ENCODE data around the gene RNF11.
A peak's percentile ranks its signal among the peaks of the same experiment; 100 is the strongest.

Gene RNF11

DNA sequence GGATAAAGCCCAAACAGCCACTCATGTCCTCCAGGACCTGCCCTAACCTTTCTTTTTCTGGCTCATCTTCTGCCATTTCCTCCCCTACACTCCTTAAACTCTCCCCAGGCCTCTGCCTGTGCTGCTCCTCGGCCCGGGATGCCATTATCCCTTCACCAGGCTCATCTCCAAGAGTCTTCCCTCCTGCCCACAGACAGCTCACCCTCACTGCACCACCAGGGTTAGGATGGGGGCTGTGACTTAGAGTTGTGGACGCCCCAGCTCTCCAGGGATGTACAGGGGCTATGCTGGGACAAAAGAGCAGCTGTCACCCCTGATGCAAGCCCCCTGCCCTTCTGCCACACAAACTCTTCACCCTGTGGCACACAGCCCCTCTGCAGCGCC is 62.2 kb downstream of the RNF11 start:
- no peak for DNase-seq

DNA sequence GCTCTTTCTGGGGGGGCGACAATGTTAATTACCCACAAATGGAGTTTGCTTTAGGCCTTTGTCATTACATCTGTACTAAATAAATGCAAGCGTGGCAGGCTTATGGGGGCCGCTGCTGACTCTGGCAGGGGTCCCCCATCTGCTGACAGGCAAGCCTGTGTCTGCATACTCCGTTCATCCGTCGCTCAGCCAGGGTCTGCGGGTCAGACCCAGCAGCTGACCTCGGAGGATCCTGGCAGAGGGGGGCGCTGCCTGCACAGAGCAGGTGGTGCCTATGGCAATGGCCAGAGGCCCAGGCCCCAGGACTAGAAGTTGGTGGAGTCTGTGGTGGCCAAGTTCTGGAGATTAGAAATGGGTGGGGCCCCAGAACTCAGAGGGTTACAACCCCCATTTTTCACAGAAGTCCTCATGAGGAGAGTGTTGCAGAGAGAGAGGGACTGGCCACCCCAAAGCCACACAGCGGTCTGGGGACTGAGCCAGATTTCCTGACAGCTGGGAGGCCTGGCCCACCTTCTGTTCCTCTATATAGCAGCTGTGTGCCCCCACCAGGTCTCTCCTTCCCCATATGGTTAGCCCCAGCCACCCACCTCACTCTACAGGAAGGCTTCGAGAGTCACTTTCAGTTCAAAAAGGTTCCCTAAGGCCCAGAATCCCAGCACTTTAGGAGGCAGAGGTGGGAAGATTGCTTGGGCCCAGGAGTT is 63.3 kb downstream of the RNF11 start:
- DNase-seq: no peak

DNA sequence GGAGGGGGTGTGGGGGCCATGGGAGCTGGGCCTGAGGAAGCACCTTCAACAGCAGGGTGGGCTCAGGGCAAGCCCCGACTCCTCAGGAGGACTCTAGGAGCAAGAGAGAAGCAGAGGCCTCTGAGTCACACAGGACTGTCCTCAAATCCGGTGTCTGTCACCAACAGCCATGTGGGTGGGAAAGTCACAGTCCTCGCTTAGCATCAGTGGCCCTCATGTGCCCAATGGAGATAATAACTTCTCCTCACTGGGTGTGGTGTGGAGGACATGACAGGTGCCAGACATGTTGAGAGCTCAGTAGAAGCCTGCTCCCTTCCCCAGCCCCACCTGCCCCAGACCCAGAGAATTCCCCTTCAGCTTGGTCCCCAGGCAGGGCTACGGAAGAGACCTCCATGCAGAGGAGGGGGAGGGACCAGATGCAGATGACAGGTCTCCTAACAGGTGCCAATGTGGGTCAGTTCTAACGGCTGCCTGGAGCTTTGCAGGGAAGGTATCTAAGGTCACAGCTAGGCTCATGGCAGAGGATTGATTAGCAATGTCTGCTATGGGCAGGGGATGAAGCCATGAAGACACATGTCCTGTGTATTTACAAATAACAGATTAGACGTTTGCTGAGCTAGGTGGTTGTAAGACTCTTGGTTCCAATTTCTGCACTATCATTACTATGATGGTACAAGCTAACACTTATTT is 64.1 kb downstream of the RNF11 start:
- no peak for DNase-seq

DNA sequence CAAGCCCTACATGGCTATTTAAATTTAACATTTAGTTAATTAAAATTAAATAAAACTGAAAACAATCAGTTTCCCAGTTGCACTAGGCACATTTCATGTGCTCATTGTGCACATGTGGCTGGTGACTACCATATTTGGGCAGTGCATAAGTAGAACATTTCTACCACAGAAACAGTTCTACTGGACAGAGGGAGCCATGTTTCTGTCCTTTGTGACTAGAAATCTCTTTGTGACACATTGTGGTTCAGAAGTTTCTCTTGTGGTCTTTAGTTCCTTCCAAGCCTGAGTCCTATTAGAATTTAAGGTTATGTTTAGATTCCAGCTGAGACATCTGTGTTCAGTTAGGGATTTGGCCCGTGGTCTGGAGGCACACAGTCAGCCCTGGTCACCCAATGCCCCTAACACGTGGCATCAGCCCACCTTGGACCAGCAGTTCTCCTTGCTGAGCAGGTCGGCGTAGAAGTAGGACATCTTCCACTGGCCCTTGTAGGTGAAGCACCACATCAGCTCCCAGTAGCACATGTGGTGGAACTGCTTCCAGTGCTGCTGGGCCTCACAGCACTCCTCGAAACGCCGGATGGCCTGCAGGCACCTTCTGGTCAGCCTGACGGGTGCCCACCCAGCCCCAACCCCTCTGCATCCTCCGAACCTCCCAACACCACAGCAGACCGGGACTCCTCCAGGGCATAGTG is 65.2 kb downstream of the RNF11 start:
- DNase-seq: no peak

DNA sequence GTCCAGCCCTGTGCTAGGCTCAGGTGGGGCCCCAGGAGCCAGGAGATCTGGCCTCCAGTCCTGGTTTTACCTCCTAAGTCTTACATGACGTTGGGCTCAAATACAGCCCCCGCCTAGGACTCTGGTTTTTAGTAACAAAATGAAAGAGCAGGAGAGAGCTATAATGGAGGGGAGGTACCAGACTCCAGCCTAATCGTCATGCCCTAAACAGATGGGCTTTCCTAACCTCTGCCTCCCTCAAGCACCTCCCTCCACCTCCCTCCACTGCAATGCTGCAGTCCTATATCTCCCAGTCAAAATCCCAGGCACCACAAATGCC is 65.7 kb downstream of the RNF11 start:
- DNase-seq: no peak

DNA sequence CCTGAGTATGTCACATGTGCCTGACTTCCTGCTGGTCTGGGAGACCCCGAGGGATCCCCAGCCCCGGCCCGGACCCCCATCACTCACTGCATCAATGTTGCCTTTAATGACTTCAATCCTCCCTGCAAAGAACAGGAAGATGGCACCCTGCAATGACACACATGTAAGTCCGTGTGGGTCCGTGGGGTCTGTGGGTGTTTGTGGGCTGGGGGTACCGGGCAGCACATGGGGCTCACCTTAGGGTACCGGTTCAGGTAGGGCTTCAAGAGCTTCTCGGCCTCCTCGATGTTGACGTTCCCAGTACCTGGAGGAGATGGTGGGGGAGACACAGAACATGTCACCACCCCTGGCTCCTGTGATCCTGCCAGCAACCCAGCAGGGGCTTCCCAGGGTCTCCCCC is 66.2 kb downstream of the RNF11 start:
- peak; percentile 37 for DNase-seq

DNA sequence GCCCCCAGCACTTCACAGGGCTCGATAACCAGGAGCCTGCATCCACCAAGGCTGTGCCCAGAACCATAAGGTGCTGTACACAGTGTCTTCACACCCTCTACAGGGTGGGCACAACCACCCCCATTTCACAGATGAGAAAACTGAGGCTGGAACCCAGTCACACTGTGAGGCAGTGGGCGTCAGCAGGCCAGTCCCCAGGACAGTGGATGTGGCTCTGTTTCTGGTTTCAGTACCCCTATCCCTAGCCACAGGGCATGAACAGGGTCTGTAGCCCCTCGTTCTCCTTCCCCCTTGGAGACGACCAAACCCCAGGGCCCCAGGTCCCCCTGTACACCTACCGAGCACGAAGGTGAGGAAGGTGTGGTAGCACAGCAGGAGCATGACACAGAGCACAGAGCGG is 66.7 kb downstream of the RNF11 start:
- peak; percentile 28 for DNase-seq

DNA sequence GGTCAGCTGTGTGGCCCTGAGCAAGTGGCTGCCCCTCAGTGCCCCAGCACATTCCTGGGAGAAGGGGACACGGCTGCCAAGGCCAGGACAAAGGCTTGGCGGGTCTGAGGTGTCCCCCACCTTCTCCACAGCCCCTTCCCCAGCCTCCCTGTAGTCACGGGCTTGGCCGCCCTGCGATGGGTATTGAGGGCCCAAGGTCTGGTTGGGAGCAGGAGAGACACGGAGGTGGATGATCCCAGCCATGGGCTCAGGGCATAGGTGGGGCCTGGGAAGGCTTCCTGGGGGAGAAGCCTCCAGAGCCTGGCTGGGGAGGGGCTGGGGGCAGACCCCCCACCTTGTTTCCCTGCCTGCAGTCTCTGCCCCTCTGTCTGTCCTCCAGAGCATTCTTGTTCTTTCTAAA is 67.2 kb downstream of the RNF11 start:
- DNase-seq: no peak

DNA sequence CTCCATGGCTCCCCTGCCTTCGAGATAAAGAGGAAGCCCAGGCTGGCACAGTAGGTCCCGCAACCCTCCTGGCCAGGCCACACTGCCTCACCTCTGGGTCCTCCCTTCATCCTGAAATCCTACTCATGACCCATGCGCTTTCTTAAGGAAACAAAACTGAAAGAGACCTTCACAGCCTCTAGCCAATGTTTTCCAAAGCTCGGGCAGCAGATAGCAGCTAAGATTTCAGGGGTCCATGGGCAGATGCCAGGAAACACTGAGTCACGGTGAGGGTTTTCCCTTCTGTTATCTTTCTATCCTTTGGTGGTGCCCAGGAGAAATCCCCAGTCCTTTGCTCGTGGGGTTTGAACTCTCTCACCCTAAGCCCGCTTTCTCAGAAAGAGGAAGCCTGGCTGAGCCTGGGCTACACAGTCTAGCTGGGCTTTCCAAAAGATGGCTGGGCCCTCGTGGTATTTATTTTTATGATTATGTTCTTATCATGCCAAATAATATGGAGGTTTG is 67.7 kb downstream of the RNF11 start:
- DNase-seq: peak; percentile 30

DNA sequence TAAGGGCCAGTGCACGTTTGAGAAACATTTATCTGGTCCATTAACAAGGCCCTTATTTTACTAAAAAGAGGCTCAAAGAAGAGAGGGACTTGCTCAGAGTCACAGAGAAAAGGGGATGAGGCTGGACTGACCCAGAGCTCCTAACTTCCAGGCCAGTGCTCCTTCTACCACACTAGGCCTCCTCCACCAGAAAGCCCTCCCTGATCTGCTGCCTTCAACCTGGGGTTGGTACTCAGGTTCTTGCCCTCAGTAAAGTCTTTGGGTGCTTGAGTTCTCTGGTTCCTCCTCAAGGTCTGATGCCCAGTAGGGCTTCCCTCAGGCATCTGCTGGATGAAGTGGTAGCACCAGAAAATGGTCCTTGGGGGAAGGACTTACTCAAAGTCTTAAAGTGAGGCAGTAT is 68.3 kb downstream of the RNF11 start:
- no peak for DNase-seq

DNA sequence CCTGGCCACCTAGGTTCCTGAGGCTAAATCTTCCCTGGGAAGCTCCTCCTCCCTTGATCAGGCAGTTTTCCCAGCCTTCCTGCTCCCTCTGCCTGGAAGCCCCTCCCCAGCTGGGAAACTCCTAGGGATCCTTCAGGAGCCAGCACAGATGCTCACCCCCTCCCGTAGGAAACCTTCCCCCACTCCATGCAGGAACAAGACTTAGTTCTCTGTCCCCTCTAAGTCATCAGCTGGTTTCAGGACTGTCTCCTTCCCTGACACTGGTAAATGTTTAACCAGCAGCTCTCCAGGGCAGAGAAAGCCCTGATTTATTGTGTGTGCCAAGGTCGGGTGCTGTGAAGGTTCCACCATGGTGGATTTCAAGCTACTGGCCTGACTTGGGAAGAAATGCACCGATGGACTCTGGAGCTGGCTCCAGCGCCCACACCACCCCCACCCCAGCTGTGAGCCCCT is 69.3 kb downstream of the RNF11 start:
- DNase-seq: peak; percentile 39

DNA sequence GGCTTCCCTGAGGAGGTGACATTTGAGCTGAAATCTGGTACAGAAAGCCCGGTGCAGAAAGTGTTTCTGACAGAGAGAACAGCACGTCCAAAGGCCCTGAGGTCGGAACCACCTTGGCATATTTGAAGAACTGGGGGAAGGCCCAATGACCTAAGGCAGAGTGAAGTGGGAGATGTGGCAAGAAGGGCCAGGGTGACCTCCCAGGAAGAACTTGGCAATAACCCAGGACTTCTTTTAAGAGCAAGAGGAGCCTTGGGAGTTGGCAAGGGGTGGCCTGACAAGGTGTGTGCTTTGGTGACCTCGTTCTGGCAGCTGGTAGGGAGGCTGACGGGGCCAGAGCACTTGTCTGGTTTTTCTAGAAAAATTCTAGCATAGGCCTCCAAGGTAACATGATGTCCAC is 70.9 kb downstream of the RNF11 start:
- DNase-seq: no peak

DNA sequence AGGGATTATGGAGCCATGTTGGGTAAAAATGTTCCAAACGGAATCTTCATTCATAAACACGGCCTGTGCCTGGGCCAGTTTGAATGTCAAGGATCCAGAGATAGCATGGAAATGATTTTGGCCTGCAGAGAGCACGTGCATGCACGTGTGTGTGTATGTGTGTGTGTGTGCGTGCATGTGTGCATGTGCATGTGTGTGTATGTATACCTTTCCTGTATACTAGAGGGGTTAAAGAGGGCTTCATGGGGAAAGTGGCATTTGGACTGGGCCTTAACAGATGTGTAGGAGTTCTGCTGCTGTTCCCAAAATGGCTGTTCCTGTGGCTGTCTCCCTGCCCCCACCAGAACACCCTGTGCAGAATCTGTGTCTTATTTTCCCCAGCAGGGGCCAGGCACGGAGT is 72.6 kb downstream of the RNF11 start:
- DNase-seq: no peak

DNA sequence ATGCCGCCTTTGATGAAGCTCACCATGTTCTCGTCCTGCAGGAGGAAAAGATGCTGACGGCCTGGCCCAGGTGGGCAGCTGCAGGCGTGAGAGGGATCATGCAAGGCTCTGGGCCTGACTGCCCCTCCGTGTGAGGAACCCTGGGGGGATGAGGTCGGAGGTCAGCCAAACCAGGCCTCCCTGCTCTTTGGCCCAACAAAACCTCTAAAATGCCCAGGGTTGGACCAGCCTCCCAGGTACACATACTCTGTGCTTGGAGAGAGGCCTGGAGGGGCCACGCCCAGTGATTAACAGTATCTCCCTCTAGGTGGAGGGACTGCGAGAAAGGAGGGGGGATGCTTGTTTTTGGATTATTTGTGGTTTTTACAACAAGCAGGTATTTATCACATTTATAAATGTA is 73.2 kb downstream of the RNF11 start:
- DNase-seq: peak; percentile 33

DNA sequence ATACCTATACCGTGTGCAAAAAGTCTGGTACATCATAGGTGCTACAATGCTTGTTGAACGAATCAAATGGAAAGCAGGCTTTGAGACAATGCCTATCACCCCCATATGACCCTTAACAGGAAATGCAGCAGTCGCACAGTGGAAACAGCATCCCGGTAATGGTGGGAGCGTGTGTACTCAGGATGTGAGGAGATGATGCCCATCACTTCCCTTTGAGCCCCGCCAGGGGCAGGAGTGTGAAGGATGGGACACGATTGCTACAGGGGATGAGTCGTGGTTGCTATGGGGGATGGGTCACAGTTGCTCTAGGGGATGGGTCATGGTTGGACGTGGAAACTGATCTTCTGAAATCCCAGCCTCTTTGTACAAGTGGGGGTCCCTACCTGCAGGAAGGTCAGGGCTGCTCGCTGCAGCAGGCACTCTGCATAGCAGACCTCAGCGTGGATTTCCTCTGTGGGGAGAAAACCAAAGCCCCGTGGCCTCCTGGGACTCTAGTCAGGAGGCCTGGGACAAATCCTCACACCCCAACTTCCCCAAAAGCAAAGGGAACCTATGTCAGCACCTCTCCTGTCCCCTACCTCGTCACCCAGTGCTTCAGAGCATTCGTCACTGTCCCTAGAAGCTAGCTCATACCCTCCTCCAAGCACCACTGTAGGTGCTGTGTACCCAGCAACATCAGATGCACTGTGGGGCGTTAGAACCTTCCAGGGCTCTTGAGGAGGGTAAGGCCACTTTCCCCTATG is 75.0 kb downstream of the RNF11 start:
- DNase-seq: no peak

DNA sequence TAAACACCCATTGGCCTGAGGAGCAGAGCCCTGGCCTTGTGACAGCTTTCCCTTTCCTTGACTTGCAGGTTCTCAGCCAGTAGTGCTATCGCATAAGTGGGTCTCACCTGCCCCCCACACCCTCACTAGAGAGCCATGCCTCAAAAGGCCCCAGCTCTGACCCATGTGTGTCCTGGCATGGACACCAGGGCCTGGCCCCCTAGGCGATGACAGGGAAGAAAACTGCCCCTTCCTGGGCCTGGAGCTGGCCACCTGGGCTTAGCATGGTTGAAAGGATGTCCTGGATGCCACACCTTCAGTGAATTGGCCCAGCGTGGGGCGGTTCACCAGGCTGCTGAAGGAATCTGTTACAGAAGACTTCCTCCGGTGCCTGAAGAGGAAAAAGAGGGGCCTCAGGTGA is 75.8 kb downstream of the RNF11 start:
- peak; percentile 37 for DNase-seq

DNA sequence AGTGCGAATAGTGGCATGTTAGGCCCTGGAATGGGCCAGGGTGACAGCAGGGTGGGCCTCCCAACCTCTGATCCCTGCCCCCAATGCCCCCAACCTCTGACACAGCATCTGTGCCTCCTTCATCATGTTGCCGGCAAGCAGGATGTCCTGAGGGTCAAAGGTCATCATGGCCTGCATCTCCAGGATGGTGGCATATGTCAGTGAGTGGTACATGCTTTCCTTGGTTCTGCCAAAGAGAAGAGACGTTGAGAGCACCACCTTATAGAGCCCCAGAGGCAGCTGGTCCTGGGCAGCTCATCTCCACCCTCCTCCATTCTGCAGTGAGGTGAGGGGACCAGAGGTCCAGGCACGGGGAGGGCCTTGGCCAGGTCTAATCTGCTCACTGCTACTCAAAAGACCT is 76.6 kb downstream of the RNF11 start:
- peak; percentile 30 for DNase-seq

DNA sequence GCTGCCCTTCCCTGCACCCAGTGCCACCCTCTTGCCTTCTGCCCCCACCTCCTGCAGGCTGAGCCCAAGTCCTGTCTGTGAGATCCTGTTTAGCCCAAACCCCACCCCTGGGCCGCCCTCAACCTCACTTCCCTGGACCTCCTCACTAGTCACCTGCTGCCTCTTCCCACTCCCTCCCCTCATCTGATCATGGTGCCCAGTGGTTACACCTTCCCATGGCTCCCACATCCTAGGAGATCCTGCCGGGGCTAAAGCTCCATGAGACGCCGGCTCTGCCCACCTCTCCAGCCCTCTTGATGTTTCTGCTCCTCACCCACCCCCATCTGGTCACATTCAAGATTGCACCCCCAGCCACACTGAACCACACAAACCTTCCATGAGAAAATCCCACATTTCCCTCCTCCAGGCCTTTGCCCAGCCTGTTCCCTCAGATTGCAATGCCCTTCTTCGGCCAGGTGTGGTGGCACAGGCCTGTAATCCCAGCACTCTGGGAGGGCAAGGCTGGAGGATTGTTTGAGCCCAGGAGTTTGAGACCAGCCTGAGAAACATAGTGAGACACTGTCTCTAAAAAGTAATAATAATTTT is 77.3 kb downstream of the RNF11 start:
- DNase-seq: no peak

DNA sequence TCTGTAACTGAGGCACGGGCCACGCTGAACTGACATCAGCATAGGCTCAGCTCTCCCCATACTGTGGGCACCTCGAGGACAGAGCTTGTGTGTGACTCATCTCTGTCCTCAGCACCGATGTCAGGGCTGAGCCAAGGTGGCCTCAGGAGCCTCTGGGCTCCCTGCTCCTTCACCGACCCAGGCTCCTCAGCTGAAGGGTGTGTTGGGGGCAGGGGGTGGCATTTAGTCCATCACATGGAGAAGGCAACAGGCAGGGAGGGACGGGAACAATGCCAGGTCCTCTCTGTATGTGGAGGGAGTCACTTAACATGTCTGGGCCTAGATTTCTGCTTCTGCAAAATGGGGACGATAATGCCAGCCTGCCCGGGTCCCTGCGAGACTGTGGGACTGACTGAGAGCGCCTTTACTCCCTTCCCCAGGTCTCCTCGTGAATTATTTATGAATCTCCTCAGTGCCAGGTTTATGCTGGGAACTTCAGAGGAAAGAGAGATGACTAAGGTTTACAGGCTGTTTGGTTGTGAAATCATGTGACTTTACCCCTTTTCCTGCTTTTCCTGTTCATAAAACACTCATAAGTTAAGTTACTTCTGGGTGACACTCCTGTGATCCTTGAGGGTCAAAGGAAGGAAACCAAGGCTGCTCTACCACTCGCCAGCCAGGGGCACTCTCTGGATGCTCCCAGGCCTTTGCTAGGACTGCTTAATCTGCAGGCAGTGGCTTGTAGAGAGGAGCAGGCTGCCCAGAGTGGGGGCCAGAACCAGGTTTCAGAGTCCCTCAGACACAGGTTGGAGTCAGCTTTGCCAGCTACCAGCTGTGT is 78.1 kb downstream of the RNF11 start:
- peak; percentile 26 for DNase-seq

DNA sequence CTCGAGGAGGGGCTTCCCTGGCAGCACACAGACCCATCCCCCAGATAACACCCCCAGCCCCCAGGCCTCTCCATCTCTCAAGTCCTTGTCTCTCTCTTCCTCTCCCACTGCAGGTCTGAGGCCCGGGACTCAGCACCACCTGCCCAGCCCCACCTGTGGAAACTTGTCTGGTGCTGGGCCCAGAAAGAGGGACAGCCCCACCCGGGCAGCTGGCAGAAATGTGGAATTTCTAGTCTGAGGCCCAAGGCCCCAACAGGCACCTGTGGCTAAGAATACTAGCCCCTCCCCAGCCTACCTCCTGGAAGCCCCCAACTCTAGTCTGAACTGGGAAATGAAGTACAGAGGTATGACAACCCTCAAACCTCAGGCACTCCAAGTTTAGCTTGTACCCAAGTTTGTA is 78.9 kb downstream of the RNF11 start:
- DNase-seq: no peak

DNA sequence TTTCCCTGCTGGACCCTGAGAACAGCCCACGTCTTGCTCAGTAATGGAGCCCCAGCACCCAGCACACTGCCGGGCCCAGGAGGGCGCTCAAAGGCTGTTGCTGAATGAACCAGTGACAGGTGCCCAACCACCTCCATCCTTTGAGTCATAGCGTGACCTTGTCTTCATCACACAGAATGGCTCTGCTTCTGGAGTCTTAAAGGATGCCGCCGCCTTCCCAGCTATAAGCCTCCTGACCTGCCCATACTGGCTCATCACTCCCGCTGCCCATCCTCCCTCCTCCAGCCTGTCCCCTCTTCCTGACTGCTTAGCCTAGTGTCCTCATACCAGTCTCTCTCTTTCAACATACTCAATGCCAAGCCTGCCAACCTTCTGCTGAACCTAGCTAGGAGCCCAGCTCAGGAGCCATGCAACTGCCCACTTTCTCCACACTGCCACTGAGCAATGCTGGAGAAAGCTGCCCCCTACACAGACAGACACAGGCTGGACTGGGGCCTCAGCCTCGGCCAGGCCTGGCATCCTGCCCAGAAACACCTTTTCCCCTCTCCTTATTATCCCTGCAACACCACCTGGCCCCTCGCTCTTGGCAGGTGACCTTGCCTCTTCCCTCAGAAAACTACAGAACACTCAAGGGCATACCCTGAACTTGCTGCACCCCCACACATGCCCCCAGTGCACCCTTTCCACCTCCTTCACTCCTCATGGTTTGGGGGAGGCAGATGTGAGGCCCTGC is 80.2 kb downstream of the RNF11 start:
- DNase-seq: no peak

DNA sequence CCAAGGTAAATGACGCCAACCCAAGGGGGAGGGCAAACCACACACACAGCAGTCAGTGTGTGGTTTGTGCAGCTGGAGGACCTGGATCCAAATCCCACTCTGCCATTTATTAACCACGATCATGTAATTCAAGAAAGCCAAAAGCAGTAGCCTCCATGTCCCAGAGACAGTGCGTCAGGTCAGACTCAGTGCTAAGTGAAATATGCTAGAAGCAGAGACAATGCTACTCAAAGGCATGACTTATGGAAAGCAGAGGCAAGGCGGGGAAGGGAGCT is 80.7 kb downstream of the RNF11 start:
- no peak for DNase-seq

All from right forelimb (tissue), 1 donor.